ENCODE data around the gene SMG1. TPM values are rescaled to one million over a fixed set of nuclear protein-coding genes. Genes with fewer than 3 reads are reported as not detected.
A peak's percentile ranks its signal among the peaks of the same experiment; 100 is the strongest.

SMG1 gene
- total and polyA plus RNA-seq, 2 of the 13 experiments (the other 11 are each of a cell fraction or from before 2014, with no cell fraction given), result 48.7 to 53.7 TPM

DNA sequence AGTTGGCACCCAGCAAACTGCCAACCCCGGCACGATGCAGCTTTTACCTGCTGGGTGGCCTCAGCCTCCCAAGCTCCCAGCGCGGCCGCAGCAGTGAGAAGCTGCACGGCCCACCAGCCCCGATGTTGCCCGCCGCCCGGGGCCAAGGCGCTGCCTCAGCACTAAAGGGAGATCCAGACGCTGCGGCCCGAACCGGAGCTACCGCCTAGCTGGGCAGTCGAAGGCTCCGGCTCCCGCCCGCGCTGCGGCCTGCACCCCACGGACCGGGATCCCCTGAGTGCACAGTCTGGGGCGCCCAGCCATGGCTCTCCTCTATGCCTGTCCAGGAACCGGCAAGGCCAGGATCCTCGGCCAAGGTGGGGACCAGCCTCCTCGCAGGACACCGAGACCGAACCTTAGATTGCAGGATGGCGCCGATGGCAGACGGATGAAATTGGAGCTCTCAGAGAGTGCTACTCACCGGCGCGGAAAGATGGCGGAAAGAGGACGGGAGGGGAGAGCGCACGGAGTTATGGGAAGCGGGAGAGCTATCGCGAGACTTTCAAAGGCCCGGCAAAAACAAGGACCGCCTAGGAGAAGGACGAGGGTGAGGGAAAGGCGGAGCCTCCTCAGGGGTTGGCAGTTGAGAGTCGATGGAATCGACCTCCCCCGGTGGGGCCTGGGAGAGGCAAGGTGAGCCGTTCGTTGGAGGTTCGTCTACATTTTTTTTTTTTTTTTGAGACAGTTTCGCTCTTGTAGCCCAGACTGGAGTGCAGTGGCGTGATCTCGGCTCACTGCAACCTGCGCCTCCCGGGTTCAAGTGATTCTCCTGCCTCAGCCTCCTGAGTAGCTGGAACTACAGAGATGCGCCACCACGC is 136.1 kb downstream of the SMG1 start, which contains the start of gene RPS15A (continued):
- TF ChIP-seq, protein P1, sequence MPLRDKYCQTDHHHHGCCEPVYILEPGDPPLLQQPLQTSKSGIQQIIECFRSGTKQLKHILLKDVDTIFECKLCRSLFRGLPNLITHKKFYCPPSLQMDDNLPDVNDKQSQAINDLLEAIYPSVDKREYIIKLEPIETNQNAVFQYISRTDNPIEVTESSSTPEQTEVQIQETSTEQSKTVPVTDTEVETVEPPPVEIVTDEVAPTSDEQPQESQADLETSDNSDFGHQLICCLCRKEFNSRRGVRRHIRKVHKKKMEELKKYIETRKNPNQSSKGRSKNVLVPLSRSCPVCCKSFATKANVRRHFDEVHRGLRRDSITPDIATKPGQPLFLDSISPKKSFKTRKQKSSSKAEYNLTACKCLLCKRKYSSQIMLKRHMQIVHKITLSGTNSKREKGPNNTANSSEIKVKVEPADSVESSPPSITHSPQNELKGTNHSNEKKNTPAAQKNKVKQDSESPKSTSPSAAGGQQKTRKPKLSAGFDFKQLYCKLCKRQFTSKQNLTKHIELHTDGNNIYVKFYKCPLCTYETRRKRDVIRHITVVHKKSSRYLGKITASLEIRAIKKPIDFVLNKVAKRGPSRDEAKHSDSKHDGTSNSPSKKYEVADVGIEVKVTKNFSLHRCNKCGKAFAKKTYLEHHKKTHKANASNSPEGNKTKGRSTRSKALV (CRISPR knock-in tag; IDR thresholded peaks at IDR 0.05), result peak; percentile 88
- TF ChIP-seq ZNF549 (CRISPR knock-in tag; IDR thresholded peaks at IDR 0.05) (0 out of 2 replicates have a peak, but pooled peaks have one; percentile 80), ZNF777 (CRISPR knock-in tag; IDR thresholded peaks at IDR 0.05) (peak; percentile 83), ZNF674 (CRISPR knock-in tag; IDR thresholded peaks at IDR 0.05; ENCODE audit: low read depth) (0 out of 2 replicates have a peak, but pooled peaks have one; percentile 31), TARDBP (CRISPR knock-in tag; IDR thresholded peaks at IDR 0.05) (peak; percentile 98), KLF11 (CRISPR knock-in tag; IDR thresholded peaks at IDR 0.05) (peak; percentile 85; the same call in 1 of the 2 replicates), TOE1 (CRISPR knock-in tag; IDR thresholded peaks at IDR 0.05) (peak; percentile 92), MTA3 (CRISPR knock-in tag; IDR thresholded peaks at IDR 0.05) (0 out of 2 replicates have a peak, but pooled peaks have one; percentile 29), U2AF2 (IDR thresholded peaks at IDR 0.05; ENCODE audit: low read depth, low read length) (0 out of 2 replicates have a peak, but pooled peaks have one; percentile 1), ZNF577 (CRISPR knock-in tag; IDR thresholded peaks at IDR 0.05; ENCODE audit: borderline replicate concordance, low read depth) (peak; percentile 93; the same call in 1 of the 2 replicates), SP2 (CRISPR knock-in tag; IDR thresholded peaks at IDR 0.05) (no peak), ZNF235 (CRISPR knock-in tag; IDR thresholded peaks at IDR 0.05; ENCODE audit: borderline replicate concordance) (peak; percentile 95; the same call in 1 of the 2 replicates), ZNF460 (CRISPR knock-in tag; IDR thresholded peaks at IDR 0.05; ENCODE audit: borderline replicate concordance) (peak; percentile 55; the same call in 1 of the 2 replicates), ATM (IDR thresholded peaks at IDR 0.05; ENCODE audit: borderline replicate concordance) (no peak), HDAC6 (IDR thresholded peaks at IDR 0.05; ENCODE audit: low read depth, low read length) (0 out of 2 replicates have a peak, but pooled peaks have one; percentile 65), ARNT2 (CRISPR knock-in tag; IDR thresholded peaks at IDR 0.05; ENCODE audit: low read depth) (peak; percentile 100)
- TF ChIP-seq, protein P2, sequence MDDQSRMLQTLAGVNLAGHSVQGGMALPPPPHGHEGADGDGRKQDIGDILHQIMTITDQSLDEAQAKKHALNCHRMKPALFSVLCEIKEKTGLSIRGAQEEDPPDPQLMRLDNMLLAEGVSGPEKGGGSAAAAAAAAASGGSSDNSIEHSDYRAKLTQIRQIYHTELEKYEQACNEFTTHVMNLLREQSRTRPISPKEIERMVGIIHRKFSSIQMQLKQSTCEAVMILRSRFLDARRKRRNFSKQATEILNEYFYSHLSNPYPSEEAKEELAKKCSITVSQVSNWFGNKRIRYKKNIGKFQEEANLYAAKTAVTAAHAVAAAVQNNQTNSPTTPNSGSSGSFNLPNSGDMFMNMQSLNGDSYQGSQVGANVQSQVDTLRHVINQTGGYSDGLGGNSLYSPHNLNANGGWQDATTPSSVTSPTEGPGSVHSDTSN (CRISPR knock-in tag; IDR thresholded peaks at IDR 0.05; ENCODE audit: borderline replicate concordance), result peak; percentile 80; the same call in 1 of the 2 replicates
- TF ChIP-seq, protein P3, sequence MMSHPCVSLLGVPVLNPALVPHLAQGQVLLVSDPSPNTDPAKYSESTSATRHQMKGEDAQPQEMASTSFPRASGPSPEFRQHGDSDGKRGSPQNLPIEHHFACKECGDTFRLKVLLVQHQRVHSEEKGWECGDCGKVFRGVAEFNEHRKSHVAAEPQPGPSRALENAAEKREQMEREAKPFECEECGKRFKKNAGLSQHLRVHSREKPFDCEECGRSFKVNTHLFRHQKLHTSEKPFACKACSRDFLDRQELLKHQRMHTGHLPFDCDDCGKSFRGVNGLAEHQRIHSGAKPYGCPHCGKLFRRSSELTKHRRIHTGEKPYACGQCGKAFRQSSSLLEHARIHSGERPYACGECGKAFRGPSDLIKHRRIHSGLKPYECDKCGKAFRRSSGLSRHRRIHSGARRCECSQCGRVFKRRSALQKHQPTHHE (CRISPR knock-in tag; IDR thresholded peaks at IDR 0.05; ENCODE audit: borderline replicate concordance), result peak; percentile 99
- TF ChIP-seq, protein P4, sequence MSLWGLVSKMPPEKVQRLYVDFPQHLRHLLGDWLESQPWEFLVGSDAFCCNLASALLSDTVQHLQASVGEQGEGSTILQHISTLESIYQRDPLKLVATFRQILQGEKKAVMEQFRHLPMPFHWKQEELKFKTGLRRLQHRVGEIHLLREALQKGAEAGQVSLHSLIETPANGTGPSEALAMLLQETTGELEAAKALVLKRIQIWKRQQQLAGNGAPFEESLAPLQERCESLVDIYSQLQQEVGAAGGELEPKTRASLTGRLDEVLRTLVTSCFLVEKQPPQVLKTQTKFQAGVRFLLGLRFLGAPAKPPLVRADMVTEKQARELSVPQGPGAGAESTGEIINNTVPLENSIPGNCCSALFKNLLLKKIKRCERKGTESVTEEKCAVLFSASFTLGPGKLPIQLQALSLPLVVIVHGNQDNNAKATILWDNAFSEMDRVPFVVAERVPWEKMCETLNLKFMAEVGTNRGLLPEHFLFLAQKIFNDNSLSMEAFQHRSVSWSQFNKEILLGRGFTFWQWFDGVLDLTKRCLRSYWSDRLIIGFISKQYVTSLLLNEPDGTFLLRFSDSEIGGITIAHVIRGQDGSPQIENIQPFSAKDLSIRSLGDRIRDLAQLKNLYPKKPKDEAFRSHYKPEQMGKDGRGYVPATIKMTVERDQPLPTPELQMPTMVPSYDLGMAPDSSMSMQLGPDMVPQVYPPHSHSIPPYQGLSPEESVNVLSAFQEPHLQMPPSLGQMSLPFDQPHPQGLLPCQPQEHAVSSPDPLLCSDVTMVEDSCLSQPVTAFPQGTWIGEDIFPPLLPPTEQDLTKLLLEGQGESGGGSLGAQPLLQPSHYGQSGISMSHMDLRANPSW (CRISPR knock-in tag; IDR thresholded peaks at IDR 0.05; ENCODE audit: borderline replicate concordance), result peak; percentile 98
- TF ChIP-seq, protein P5, sequence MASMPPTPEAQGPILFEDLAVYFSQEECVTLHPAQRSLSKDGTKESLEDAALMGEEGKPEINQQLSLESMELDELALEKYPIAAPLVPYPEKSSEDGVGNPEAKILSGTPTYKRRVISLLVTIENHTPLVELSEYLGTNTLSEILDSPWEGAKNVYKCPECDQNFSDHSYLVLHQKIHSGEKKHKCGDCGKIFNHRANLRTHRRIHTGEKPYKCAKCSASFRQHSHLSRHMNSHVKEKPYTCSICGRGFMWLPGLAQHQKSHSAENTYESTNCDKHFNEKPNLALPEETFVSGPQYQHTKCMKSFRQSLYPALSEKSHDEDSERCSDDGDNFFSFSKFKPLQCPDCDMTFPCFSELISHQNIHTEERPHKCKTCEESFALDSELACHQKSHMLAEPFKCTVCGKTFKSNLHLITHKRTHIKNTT (CRISPR knock-in tag; IDR thresholded peaks at IDR 0.05), result no peak
